Hepatocyte (in vitro differentiated cells): ENCODE results near the gene TNFAIP2. TPM values are rescaled to one million over a fixed set of nuclear protein-coding genes. Genes with fewer than 3 reads are reported as not detected.

Experiments
- DNase-seq: peaks from one replicate; pipeline ENCODE4 v3.0.0-alpha.2; 2016; ENCODE audit warnings: low spot score
- H2AFZ ChIP-seq: fragments of 200-600 bp; sonication (generic); 2 replicates; pipeline ENCODE4 v1.6.0; 2016; ENCODE audit warnings: antibody characterized with exemption, mild to moderate bottlenecking
- H3K27ac ChIP-seq: fragments of 200-600 bp; sonication (generic); 2 replicates; pipeline ENCODE4 v1.5.1; 2016; ENCODE audit warnings: mild to moderate bottlenecking
- H3K27me3 ChIP-seq: fragments of 200-600 bp; sonication (generic); 2 replicates; pipeline ENCODE4 v1.6.1; 2016
- H3K36me3 ChIP-seq: fragments of 200-600 bp; sonication (generic); replicated peaks from 2 replicates; pipeline ENCODE4 v1.5.1; 2016; ENCODE audit warnings: low read depth; ENCODE audit not compliant: insufficient read depth
- H3K4me1 ChIP-seq: fragments of 200-600 bp; sonication (generic); 2 replicates; pipeline ENCODE4 v1.5.1; 2016; ENCODE audit warnings: mild to moderate bottlenecking, moderate library complexity; ENCODE audit not compliant: insufficient read depth
- H3K4me2 ChIP-seq: fragments of 200-600 bp; sonication (generic); 2 replicates; pipeline ENCODE4 v1.6.0; 2016
- H3K4me3 ChIP-seq: fragments of 200-600 bp; sonication (generic); 2 replicates; pipeline ENCODE4 v1.5.1; 2016; ENCODE audit warnings: mild to moderate bottlenecking
- H3K79me2 ChIP-seq: fragments of 200-600 bp; sonication (generic); 2 replicates; pipeline ENCODE4 v1.6.0; 2017; ENCODE audit warnings: mild to moderate bottlenecking
- H3K9me2 ChIP-seq: fragments of 200-600 bp; sonication (generic); replicated peaks from 2 replicates; pipeline ENCODE4 v1.6.0; 2017; ENCODE audit warnings: mild to moderate bottlenecking; ENCODE audit not compliant: insufficient read depth
- H3K9me3 ChIP-seq: fragments of 200-600 bp; sonication (generic); 2 replicates; pipeline ENCODE4 v1.5.1; 2016; ENCODE audit warnings: low read depth, mild to moderate bottlenecking
- H4K20me1 ChIP-seq: fragments of 200-600 bp; sonication (generic); 2 replicates; pipeline ENCODE4 v1.6.0; 2016; ENCODE audit warnings: mild to moderate bottlenecking; ENCODE audit not compliant: insufficient read depth, poor library complexity, severe bottlenecking
- CTCF ChIP-seq: fragments of 200-600 bp; sonication (generic); IDR thresholded peaks from 2 replicates; pipeline ENCODE4 v1.5.1; 2016; ENCODE audit warnings: antibody characterized with exemption, mild to moderate bottlenecking; ENCODE audit not compliant: poor library complexity
- EZH2 ChIP-seq: fragments of 200-600 bp; sonication (generic); IDR thresholded peaks from 2 replicates; pipeline ENCODE4 v1.6.1; 2016; ENCODE audit warnings: antibody characterized with exemption, mild to moderate bottlenecking, borderline replicate concordance
- EZH2phosphoT487 ChIP-seq: fragments of 200-600 bp; sonication (generic); IDR thresholded peaks from one replicate; pipeline ENCODE4 v1.6.1; 2018; ENCODE audit warnings: antibody characterized with exemption, mild to moderate bottlenecking, low read depth, moderate library complexity; ENCODE audit not compliant: unreplicated experiment, severe bottlenecking
- WGBS: methylation state at CpG from one replicate; pipeline ENCODE4 v1.1.6; 2016; ENCODE audit warnings: low lambda C conversion rate; ENCODE audit errors: missing lambda C conversion rate; 5-methylcytosine and 5-hydroxymethylcytosine counted together
- polyA plus RNA-seq: library from polyadenylated mRNA; unstranded; fragments of >200 nt; fragmentation: Nextera tagmentation; extraction: Ambion mirVana; gene quantifications from 2 replicates; pipeline ENCODE4 v1.2.1, GENCODE V29; 2016
- total RNA-seq: library from RNA; depleted of rRNA; stranded (reverse); fragments of >200 nt; gene quantifications from 2 replicates; pipeline ENCODE4 v1.2.3, GENCODE V29; 2014

TNFAIP2 gene
- total and polyA plus RNA-seq, 2 experiments from 2014 or later: 14.2 to 16.0 TPM

GRCh38 chr14:103109535-103110441 lies 13.5 kb upstream of the TNFAIP2 start:
- Histone ChIP-seq H3K9me2 (no peaks in the 10 kb centered on the region), H3K4me3 (no peak overlapping the region), H3K79me2 (no peaks in the 10 kb centered on the region), H3K27ac (no peak overlapping the region), H2AFZ (no peak overlapping the region), H3K36me3 (no peaks in the 10 kb centered on the region), H3K27me3 (no peaks in the 10 kb centered on the region), H4K20me1 (no peaks in the 10 kb centered on the region), H3K9me3 (no peaks in the 10 kb centered on the region), H3K4me1 (peaks cover 20% of the 10 kb centered on the region), H3K4me2 (peak overlapping the region; percentile 60)
- TF ChIP-seq EZH2 (no peak), EZH2phosphoT487 (no peak), CTCF (no peak)
- no peak for DNase-seq
- 32% methylated on average over 27 of the region's 32 CpGs for WGBS

- Histone ChIP-seq H3K27me3 (no peaks in the 10 kb centered on the region), H2AFZ (no peak overlapping the region), H3K4me3 (no peak overlapping the region), H3K4me2 (peak overlapping the region; percentile 60), H3K27ac (no peak overlapping the region), H3K9me3 (no peaks in the 10 kb centered on the region), H3K4me1 (peaks cover 19% of the 10 kb centered on the region), H3K79me2 (no peaks in the 10 kb centered on the region), H3K36me3 (no peaks in the 10 kb centered on the region), H3K9me2 (no peaks in the 10 kb centered on the region), H4K20me1 (no peaks in the 10 kb centered on the region)
- DNase-seq: no peak
- TF ChIP-seq CTCF (no peak), EZH2phosphoT487 (no peak), EZH2 (no peak)
- 75% methylated on average over 14 of the region's 14 CpGs for WGBS
Measured at GRCh38 chr14:103110681-103111231, 12.5 kb upstream of the TNFAIP2 start.

GRCh38 chr14:103111232-103111868 lies 11.9 kb upstream of the TNFAIP2 start:
- DNase-seq: no peak
- H3K36me3 ChIP-seq: no peaks in the 10 kb centered on the region
- H4K20me1 ChIP-seq: no peaks in the 10 kb centered on the region
- H2AFZ ChIP-seq: no peak overlapping the region
- no peaks in the 10 kb centered on the region for H3K9me2 ChIP-seq
- no peak overlapping the region for H3K27ac ChIP-seq
- no peaks in the 10 kb centered on the region for H3K9me3 ChIP-seq
- peaks cover 19% of the 10 kb centered on the region for H3K4me1 ChIP-seq
- no peaks in the 10 kb centered on the region for H3K79me2 ChIP-seq
- H3K4me2 ChIP-seq: no peak overlapping the region
- WGBS: 95% methylated on average over 3 of the region's 6 CpGs
- no peak for TF ChIP-seq CTCF
- no peak for TF ChIP-seq EZH2
- TF ChIP-seq EZH2phosphoT487: no peak
- no peak overlapping the region for H3K4me3 ChIP-seq
- H3K27me3 ChIP-seq: no peaks in the 10 kb centered on the region
